Activated T-cell treated with anti-CD3 and anti-CD28 coated beads for 24 hours (primary cell): Measurements from ENCODE around the gene FNDC3B.
"Not testable (repeated sequence)": the region's sequence is repeated elsewhere in the genome, so short reads cannot be mapped to it uniquely, and the experiment has no call there.

Experiments used
- DNase-seq: peaks from one replicate; pipeline ENCODE4 v3.0.0-alpha.2; 2020; ENCODE audit warnings: low read depth

Gene FNDC3B

DNA sequence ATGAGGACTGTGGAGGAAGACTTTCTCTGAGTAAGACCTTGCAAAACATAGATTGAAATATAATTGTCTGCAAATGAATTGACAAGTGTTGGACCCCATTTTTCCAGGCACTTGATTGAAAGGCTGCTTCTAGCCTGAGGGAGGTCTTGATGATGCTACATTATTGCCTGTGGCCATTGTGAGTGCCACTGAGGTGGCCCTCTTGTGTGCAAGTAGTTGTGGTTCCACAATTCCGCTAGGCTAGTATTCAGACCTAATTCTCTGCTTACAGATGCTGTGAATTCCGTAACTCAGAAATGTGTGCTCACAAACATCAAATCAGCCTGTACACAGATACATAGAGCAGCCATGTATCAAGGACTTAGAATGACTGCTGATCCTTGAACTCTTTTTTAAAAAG is 34.7 kb downstream of the FNDC3B start:
- DNase-seq, result no peak

DNA sequence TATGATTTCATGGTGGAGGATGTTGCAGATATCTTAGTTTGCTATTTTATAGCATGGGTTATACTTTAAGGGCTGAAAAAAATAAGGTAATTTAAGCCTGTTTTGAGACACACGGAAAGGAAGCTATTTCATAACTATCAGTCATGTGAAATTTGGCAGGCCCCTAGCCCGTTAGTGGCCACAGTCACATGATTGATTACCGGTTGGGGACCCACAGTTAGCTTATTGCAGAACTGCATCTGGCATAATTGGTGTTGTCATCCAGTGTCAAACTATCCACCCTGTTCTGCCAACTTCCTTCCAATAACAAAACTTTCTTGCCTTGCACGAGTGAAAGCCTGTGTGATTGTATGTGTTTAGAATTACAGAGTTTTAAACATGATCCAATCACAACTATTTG is 35.2 kb downstream of the FNDC3B start:
- DNase-seq, result no peak

DNA sequence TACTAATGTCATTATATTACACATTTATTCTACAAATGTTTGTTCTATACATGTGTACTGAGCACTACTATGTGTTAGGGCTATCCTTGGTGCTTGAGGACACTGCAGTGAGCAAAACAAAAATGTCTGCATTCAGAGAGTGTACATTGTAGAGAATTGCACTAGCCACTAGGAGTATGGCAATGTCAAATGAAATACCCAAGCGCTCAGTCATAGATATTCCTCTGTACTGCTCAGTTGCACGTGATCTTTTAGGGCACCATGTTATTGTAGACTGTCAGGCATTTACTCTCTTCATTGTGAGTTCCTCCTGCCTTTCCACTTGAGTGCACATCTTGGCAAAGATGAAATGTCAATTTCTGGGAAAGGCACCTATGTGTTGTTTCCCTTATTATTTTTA is 36.8 kb downstream of the FNDC3B start:
- DNase-seq, result no peak

DNA sequence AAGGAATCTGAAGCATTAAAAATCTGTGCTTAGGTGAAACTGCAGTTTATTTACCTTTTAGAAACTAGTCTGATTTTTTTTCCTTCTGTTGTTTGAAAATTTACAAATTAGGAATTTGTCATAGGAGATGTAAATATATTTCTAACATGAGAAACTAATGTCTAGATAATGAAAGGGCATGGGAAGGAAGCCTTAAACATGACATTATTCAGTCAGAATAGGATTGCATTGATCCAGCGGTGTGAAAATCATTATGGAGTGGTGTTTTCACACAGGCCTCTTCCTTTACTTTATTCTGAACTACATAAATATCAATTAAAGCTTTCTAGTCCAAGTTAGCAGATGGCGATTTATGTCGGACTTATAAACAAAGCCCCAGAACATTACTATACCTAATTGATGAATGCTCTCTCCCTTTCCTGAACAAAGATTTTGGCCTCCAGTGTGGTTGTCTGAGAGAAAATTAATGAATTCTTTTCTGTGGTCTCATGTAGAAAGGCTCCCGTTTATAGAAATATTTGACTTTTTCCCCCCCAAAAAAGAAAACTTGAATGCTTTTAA is 37.9 kb downstream of the FNDC3B start:
- no peak for DNase-seq

DNA sequence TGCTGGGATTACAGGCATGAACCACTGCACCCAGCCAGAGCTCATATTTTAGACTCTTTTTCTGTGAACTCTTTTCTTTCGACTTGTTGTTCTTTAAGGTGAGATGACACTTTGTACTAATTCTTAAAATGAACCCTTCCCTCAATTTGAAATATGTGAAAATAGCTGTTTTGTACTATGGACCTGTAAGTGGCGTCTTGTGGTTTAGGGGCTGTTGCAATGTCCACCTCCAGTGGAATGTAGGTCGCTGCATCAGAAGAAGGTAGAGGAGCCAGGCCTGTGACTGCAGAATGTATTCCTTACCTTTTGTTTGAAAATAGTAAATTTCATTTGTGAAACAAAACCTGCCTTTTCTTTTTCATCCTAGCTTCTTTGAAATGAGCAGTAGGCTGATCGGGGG is 38.9 kb downstream of the FNDC3B start:
- no peak for DNase-seq

DNA sequence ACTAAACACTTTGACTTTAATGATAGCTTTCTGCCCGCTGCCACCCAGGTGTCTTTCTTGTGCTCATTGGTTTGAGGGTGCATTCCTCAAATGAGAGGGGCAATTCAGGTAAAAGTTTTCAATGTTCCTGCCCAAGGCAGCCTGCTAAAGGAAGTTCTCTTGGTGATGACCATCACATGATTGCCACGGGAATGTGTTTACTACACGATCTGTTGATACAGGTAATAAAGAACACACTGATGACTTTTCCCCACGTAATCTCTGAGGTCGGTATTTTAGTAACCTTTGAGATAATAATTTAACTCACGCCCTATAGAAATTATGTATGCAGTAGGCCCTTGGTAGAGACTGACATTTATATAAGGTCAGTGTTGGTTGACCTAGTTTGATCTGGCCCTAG is 39.3 kb downstream of the FNDC3B start:
- DNase-seq, result no peak

DNA sequence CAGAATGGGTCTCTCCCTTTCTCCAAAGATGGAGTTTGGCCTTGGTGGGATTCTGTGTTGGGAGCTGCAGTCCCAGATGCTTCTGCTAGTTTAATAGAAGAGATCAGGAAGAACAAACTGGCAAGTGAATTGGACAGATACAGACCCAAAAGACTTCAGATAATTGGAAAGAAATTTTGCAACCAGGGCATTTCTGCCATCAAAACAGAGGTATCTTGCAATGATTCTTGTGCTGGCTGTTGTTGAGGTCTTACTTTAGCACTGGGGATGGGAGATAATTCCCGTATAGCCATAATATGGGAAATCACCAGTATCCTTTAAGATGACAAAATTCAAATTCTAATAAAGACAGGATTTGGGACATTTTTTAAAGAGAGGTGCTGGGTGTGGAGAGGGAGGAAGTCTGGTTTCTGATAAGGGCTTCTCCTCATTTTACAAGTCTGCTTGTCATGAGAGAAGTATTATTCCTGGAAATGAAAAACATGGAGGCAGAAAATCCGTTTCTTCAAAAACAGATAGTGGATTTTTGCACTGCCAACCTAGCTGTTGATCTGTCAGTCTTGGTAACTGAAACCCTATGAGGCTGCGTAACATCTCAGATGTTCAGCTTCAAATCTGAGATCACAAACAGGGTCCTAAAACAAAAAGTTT is 40.1 kb downstream of the FNDC3B start:
- no peak for DNase-seq

DNA sequence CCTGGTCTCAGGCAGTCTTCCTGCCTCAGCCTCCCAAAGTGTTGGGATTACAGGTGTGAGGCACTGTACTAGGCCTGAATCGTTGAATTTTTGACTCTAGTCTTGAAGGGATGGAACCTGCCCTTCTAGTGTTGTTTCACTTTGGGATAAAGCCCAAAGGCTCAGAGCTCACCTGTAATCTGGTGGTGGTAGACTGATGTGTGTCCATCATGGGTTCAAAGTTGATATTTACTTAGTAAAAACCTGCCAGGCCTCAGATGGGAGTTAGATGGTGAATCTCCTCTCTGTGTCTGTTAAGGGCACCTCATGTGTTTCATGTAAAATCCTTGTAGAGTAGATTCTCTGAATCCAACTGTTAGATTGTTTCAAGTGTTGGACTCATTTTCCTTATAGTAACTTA is 41.1 kb downstream of the FNDC3B start:
- DNase-seq, result no peak

DNA sequence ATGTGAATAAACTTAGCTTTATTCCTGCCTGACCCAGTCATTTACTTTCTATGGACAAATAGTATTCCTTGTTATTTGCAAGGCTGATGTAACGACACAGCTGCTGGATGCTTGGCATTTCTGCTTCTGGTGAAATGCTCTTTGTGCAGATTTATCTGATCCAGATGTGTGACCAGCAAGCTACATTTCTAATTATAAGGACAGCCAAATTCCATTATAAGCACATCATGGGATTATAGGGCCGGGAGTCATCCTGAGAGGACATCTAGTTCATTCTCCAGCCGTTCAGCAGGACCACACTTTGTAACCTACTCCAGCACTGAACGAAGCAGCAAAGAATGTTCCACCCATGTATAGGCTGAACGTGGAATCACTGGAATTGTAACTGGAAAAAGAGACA is 42.9 kb downstream of the FNDC3B start:
- no peak for DNase-seq

DNA sequence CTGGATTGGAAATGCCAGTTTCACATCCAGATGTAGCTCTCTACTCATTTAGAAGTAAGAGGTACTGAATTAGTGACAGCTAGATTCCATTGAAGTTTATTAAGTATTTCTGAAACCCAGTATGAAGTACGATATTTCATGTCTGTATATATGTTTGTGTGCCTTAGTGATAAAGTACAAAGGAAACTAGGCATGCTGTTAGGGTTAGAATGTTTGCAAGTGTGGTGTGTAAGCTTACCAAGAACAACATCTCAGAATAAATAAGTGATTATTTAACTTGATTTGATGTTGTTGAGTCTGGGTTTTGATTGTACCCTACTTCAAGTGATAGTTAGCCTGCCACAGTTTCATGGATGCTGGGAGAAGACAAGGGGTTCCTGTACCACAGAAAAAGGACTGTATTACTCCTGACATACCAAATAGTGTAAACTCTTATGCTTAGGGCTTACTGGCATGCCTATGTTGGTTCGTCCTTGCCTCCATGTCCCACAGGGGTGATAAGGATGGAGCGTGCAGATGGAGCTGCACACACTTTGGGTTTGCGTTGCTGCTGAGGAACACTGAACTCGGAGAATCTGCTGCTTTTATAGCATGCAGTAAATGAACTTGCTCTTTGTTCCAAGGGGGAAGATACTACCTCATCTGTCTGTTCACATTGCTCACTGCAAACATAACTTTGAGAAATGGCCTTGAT is 43.6 kb downstream of the FNDC3B start:
- DNase-seq, result no peak

DNA sequence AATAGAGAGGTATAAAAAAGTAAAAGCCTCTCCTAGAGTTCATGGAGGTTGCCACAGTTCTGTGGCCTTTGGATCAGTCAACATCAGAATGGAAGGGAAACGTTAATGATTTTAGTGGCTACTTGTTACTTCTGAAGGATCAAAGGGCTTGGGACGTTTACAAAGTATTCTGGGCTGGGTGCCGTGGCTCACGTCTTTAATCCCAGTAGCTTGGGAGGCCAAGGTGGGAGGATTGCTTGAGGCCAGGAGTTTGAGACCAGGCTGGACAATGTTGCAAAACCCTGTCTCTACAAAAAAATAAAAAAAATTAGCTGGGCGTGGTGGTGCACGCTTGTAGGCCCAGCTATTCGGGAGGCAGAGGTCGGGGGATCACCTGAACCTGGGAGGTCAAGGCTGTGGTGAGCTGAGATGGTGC is 44.6 kb downstream of the FNDC3B start:
- DNase-seq, result no peak

DNA sequence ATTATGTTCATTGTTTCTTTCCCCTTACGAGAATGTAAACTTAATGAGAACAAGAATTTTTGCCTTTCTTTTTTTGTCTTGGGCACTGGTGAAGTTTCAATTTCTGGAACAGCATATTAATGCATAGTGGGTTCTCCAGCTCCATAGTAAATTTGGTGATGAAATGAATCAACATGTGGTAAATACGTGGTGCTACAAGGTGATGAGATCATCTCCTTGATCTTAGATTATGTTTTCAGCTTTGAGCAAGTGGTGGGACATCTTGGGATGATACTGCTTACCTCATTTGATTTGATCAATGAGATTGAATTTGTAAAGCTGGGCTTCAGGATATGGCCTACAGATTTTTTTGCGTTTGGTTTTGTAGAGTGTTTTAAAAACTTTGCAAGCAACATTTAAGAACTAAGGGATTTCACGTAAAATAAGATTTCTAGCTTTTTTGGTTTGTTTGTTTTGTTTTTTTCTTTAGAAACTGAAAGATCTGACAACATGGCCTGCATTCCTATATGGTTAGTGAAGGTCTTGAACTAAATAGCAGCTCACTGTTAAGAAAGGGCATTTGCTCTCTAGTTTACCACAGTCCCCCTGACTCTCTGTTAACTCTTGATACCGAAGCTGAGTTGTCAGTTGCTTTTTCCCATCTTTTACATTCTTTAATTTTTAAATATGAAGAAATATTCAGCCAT is 45.6 kb downstream of the FNDC3B start:
- DNase-seq, result no peak

DNA sequence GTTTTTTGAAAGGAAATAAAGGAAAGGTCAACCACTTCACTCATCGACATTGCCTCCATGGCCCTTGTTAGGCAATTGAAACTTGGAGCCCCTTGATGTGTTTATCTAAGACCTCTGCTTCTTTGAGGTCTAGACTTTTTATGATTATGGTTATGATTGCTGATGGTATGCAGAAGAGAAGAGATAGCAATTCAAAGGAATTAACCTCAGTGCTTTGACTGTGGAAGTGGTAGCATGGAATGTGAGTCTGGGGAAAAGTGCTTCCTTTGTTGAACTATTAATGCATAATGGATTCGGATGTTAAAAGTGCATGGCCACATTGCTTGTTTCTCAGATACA is 46.1 kb downstream of the FNDC3B start:
- no peak for DNase-seq

DNA sequence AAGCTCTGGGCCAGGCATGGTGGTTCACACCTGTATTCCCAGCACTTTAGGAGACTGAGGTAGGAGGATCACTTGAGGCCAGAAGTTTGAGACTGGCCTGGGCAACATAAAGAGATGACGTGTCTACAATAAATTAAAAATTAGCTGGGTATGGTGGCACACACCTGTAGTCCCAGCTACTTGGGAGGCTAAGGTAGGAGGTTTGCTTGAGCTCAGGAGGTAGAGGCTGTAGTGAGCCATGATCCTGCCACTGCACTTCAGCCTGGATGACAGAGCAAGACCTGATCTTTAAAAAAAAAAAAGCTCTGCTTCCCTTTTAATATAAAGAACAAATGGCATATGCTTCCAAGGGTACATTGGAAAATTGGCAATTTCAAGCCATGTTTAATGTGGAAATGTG is 46.7 kb downstream of the FNDC3B start:
- no peak for DNase-seq

DNA sequence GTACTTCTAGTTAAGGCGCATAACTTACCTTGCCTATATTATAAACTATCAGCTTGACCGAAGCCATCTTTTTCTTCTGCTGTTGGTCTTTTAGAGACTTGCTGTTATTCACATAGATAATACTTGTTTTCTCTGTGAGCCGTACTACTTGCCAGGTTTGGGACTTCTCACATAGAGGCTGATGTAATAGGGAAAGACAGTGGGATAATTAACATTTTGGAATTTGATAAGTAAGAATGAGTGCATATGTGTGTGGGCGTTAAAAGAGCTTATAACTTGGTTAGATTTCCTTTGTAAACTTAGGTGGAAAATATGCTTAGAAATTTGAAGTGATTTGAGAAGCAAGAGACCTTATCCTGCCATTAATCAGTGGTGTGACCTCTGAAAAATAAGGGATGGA is 47.8 kb downstream of the FNDC3B start:
- DNase-seq, result no peak

DNA sequence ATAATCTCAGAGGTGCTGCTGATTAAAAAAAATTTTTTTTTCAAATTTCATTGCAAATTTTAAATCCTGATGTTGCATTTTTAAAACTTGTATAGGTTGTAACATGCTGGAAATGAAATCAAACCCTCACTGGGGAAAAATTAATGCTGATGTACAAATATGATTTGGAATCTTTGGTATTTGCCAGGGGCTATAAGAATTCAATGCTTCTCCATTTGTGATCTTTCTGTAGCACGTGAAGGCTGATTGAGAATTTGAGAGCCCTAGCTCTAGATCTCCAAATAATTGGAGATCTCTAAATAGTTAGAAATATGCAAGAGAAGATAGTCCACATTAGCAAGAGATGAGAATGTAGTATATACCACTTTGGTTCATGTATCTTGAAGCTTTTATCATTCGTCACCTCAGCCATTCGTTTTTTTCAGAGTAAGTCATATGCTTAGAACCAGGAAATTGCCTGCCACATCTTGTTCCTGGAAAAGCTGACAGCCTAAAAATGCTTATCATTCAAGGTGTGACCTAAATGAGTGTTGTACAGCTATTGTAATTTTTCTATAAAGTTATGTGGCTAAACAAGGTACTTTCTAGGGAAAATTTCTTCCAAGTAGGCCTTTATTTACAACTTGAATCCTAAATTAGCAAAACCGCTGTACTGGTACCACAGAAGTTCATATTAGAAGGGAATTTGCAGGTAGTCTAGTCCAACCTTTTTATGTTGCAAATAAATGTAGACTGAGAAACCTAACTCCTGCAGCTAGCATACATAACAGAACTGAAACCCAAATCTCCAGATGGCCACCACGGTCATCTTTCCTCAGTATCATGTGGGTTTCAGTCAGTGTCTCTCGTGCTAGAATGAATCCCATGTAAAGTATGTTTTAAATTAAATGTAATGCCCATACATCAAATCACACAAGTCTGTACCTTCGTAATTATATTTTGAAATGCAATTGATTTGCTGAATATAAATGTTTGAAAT is 48.5 kb downstream of the FNDC3B start:
- no peak for DNase-seq

DNA sequence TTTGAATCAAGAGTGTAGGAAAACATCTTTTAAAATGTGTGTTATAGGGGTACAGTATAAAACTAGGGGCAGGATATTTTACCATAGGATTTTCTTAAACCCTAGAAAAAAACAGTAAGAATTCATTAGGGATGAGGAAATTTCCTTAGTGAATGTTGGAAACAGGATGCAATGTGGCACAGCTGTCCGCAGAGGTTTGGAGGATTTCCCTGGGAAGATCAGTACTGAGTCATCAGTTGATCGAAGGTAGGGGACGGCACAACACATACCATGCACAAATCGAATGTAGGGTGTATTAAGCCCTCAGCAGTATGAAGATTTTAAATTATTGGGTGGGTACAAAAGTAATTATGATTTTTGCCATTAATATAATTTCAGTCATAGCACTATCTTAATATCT is 49.9 kb downstream of the FNDC3B start:
- no peak for DNase-seq

DNA sequence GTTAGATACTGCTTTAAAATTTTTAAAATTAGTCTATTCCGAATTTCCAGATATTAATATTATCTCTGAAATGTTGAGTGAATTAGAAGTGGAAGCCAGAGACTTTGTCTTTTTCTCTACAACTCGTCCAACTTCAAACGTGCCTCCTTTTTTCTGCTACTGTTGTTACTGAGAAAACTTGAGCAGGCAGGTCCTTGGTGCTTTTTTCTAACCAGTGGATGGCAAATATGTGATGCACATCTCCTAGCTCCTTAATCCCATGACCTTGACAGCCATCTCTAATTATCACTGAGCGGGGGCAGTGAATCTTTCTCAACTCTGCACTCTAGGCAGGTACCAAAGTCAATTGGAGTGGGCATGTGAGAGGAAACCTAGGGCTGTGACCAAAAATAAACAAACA is 50.7 kb downstream of the FNDC3B start:
- DNase-seq, result no peak

DNA sequence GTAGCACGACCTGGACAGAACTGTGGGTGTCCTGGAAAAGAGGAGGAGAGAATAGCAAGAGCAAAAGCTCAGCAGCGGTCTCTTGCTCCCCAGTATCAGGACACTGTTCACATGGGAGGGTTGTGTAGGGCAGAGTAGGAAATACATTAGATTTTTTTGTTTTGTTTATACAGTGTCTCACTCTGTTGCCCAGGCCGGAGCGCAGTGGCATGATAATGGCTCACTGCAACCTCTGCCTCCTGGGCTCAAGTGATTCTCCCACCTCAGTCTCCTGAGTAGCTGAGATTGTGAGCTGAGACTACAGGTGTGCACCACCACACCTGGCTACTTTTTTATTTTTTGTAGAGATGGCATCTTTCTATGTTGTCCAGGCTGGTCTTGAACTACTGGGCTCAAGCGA is 53.3 kb downstream of the FNDC3B start:
- no peak for DNase-seq

DNA sequence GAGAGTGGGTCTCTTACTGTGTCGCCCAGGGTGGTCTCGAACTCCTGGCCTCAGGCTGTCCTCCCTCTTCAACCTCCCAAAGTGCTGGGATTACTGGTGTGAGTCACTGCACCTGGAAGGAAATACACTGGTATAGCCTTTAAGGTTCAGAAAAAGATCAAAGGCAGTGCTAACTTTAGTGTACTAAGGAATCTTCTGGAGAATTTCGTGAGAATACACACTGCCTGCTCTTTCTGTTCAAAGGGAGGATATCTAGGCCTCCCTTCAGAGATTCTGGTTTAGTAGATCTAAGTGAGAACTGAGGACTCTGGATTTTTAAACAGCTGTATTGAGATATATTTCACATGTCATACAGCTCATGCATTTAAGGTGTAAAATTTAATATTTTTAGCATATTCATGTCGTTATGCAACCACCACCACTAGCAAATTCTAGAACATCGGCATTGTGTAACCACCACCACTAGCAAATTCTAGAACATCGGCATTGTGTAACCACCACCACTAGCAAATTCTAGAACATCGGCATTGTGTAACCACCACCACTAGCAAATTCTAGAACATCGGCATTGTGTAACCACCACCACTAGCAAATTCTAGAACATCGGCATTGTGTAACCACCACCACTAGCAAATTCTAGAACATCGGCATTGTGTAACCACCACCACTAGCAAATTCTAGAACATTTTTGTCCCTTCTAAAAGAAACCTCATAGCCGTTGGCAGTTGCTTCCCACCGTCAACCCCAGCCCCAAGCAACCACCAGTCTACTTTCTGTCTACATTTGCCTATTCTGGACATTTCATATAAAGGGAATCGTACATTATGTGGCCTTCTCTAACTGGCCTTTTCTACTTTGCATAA is 54.4 kb downstream of the FNDC3B start:
- DNase-seq, result not testable (repeated sequence)
